ENCODE data around the gene NTRK2.

DNA sequence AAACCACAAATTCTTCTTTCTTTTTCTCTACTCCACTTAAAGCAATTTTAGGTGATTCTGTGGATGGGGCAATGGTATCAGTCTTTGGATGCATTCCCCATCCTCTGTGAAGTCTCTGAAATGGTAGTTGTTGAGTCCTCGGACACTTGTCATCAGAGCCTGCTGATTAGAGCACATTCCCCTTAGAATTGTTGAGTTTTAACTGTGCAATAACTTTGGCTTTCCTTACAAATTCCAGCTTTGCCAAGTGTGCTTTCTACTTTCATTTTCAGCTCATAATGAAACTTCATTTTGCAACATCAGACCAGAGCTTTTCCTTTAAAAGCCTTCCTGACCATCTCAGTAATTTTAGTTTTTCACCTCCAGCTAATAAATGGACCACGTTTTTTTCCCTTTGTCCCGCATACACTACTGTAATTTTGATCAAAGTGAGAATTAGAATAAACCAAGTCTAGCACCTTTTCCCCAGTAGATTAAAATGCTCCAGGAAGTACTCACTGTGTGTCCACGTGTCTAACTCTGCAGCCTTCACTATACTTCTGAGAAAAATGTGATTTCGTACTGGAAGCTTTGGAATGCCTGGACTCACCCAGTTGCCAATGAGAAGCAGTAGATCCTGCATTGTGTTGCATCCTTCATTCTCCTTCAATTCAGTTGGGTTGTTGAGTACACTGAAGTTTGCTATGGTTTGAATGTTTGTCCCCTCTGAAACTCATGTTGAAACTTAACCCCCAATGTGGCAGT lies 135.6 kb downstream of the NTRK2 start:
- TF ChIP-seq, protein P1, sequence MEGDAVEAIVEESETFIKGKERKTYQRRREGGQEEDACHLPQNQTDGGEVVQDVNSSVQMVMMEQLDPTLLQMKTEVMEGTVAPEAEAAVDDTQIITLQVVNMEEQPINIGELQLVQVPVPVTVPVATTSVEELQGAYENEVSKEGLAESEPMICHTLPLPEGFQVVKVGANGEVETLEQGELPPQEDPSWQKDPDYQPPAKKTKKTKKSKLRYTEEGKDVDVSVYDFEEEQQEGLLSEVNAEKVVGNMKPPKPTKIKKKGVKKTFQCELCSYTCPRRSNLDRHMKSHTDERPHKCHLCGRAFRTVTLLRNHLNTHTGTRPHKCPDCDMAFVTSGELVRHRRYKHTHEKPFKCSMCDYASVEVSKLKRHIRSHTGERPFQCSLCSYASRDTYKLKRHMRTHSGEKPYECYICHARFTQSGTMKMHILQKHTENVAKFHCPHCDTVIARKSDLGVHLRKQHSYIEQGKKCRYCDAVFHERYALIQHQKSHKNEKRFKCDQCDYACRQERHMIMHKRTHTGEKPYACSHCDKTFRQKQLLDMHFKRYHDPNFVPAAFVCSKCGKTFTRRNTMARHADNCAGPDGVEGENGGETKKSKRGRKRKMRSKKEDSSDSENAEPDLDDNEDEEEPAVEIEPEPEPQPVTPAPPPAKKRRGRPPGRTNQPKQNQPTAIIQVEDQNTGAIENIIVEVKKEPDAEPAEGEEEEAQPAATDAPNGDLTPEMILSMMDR (conservative IDR thresholded peaks at IDR 0.05; ENCODE audit: low read depth in 2 of 2) = no peak
- TF ChIP-seq, protein P2, sequence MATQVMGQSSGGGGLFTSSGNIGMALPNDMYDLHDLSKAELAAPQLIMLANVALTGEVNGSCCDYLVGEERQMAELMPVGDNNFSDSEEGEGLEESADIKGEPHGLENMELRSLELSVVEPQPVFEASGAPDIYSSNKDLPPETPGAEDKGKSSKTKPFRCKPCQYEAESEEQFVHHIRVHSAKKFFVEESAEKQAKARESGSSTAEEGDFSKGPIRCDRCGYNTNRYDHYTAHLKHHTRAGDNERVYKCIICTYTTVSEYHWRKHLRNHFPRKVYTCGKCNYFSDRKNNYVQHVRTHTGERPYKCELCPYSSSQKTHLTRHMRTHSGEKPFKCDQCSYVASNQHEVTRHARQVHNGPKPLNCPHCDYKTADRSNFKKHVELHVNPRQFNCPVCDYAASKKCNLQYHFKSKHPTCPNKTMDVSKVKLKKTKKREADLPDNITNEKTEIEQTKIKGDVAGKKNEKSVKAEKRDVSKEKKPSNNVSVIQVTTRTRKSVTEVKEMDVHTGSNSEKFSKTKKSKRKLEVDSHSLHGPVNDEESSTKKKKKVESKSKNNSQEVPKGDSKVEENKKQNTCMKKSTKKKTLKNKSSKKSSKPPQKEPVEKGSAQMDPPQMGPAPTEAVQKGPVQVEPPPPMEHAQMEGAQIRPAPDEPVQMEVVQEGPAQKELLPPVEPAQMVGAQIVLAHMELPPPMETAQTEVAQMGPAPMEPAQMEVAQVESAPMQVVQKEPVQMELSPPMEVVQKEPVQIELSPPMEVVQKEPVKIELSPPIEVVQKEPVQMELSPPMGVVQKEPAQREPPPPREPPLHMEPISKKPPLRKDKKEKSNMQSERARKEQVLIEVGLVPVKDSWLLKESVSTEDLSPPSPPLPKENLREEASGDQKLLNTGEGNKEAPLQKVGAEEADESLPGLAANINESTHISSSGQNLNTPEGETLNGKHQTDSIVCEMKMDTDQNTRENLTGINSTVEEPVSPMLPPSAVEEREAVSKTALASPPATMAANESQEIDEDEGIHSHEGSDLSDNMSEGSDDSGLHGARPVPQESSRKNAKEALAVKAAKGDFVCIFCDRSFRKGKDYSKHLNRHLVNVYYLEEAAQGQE (IDR thresholded peaks at IDR 0.05; ENCODE audit: unreplicated experiment) = no peak
- TF ChIP-seq EZH2phosphoT487 (IDR thresholded peaks at IDR 0.05; ENCODE audit: unreplicated experiment) (no peak), EZH2 (IDR thresholded peaks at IDR 0.05; ENCODE audit: low read depth, unreplicated experiment) (no peak), POLR2AphosphoS5 (IDR thresholded peaks at IDR 0.05; ENCODE audit: low read depth) (no peak), ZNF114 (CRISPR knock-in tag; IDR thresholded peaks at IDR 0.05) (no peak), ZNF331 (CRISPR knock-in tag; IDR thresholded peaks at IDR 0.05; ENCODE audit: low read depth) (no peak)
- TF ChIP-seq, protein P3, sequence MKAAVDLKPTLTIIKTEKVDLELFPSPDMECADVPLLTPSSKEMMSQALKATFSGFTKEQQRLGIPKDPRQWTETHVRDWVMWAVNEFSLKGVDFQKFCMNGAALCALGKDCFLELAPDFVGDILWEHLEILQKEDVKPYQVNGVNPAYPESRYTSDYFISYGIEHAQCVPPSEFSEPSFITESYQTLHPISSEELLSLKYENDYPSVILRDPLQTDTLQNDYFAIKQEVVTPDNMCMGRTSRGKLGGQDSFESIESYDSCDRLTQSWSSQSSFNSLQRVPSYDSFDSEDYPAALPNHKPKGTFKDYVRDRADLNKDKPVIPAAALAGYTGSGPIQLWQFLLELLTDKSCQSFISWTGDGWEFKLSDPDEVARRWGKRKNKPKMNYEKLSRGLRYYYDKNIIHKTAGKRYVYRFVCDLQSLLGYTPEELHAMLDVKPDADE (IDR thresholded peaks at IDR 0.05) = no peak
- TF ChIP-seq, protein P4, sequence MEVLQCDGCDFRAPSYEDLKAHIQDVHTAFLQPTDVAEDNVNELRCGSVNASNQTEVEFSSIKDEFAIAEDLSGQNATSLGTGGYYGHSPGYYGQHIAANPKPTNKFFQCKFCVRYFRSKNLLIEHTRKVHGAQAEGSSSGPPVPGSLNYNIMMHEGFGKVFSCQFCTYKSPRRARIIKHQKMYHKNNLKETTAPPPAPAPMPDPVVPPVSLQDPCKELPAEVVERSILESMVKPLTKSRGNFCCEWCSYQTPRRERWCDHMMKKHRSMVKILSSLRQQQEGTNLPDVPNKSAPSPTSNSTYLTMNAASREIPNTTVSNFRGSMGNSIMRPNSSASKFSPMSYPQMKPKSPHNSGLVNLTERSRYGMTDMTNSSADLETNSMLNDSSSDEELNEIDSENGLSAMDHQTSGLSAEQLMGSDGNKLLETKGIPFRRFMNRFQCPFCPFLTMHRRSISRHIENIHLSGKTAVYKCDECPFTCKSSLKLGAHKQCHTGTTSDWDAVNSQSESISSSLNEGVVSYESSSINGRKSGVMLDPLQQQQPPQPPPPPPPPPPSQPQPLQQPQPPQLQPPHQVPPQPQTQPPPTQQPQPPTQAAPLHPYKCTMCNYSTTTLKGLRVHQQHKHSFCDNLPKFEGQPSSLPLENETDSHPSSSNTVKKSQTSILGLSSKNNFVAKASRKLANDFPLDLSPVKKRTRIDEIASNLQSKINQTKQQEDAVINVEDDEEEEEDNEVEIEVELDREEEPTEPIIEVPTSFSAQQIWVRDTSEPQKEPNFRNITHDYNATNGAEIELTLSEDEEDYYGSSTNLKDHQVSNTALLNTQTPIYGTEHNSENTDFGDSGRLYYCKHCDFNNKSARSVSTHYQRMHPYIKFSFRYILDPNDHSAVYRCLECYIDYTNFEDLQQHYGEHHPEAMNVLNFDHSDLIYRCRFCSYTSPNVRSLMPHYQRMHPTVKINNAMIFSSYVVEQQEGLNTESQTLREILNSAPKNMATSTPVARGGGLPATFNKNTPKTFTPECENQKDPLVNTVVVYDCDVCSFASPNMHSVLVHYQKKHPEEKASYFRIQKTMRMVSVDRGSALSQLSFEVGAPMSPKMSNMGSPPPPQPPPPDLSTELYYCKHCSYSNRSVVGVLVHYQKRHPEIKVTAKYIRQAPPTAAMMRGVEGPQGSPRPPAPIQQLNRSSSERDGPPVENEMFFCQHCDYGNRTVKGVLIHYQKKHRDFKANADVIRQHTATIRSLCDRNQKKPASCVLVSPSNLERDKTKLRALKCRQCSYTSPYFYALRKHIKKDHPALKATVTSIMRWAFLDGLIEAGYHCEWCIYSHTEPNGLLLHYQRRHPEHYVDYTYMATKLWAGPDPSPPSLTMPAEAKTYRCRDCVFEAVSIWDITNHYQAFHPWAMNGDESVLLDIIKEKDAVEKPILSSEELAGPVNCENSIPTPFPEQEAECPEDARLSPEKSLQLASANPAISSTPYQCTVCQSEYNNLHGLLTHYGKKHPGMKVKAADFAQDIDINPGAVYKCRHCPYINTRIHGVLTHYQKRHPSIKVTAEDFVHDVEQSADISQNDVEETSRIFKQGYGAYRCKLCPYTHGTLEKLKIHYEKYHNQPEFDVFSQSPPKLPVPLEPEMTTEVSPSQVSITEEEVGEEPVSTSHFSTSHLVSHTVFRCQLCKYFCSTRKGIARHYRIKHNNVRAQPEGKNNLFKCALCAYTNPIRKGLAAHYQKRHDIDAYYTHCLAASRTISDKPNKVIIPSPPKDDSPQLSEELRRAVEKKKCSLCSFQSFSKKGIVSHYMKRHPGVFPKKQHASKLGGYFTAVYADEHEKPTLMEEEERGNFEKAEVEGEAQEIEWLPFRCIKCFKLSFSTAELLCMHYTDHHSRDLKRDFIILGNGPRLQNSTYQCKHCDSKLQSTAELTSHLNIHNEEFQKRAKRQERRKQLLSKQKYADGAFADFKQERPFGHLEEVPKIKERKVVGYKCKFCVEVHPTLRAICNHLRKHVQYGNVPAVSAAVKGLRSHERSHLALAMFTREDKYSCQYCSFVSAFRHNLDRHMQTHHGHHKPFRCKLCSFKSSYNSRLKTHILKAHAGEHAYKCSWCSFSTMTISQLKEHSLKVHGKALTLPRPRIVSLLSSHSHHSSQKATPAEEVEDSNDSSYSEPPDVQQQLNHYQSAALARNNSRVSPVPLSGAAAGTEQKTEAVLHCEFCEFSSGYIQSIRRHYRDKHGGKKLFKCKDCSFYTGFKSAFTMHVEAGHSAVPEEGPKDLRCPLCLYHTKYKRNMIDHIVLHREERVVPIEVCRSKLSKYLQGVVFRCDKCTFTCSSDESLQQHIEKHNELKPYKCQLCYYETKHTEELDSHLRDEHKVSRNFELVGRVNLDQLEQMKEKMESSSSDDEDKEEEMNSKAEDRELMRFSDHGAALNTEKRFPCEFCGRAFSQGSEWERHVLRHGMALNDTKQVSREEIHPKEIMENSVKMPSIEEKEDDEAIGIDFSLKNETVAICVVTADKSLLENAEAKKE (CRISPR knock-in tag; IDR thresholded peaks at IDR 0.05) = no peak

Data from GM23338 (cell line).